HepG2 (cell line): ENCODE measurements around the gene ADGRV1. TPM values are rescaled to one million over a fixed set of nuclear protein-coding genes. Genes with fewer than 3 reads are reported as not detected.

Experiments
- AKNA ChIP-seq: sonication (generic); formaldehyde crosslinking; IDR thresholded peaks from 2 replicates; pipeline ENCODE4 v1.4.0; 2020; ENCODE audit warnings: missing genetic modification reagents, borderline replicate concordance
- ATF7-NPFF ChIP-seq: sonication (generic); formaldehyde crosslinking; IDR thresholded peaks from 2 replicates; pipeline ENCODE4 v1.8.1; 2023; ENCODE audit warnings: mild to moderate bottlenecking, low read depth, missing genetic modification reagents, moderate library complexity
- CBX1 ChIP-seq: IDR thresholded peaks from one replicate; pipeline ENCODE4 v1.6.1; 2016; ENCODE audit warnings: antibody characterized with exemption, low read depth
- EEA1 ChIP-seq: sonication (generic); formaldehyde crosslinking; IDR thresholded peaks from 2 replicates; pipeline ENCODE4 v1.5.1; 2020; ENCODE audit warnings: mild to moderate bottlenecking, missing genetic modification reagents, borderline replicate concordance
- ETV5 ChIP-seq: IDR thresholded peaks from 2 replicates; pipeline ENCODE4 v1.6.1; 2018; ENCODE audit warnings: missing biosample characterization, missing genetic modification reagents, inconsistent platforms, borderline replicate concordance
- GFI1 ChIP-seq: sonication (generic); formaldehyde crosslinking; IDR thresholded peaks from 2 replicates; pipeline ENCODE4 v1.5.0; 2020; ENCODE audit warnings: missing genetic modification reagents, mild to moderate bottlenecking, borderline replicate concordance
- HMG20B ChIP-seq: conservative IDR thresholded peaks from 2 replicates; pipeline ENCODE4 v1.6.1; 2016; ENCODE audit warnings: missing genetic modification reagents, missing compliant biosample characterization
- HOXD1 ChIP-seq: sonication (generic); formaldehyde crosslinking; IDR thresholded peaks from 2 replicates; pipeline ENCODE4 v1.5.0; 2020; ENCODE audit warnings: missing genetic modification reagents
- IKZF1 ChIP-seq: fragments of 450-650 bp; IDR thresholded peaks from 2 replicates; pipeline ENCODE4 v1.7.1; 2016
- KDM4B ChIP-seq: sonication (generic); formaldehyde crosslinking; IDR thresholded peaks from 2 replicates; pipeline ENCODE4 v1.4.0; 2020; ENCODE audit warnings: missing genetic modification reagents
- MTF1 ChIP-seq: sonication (generic); formaldehyde crosslinking; IDR thresholded peaks from 2 replicates; pipeline ENCODE4 v1.5.0; 2020; ENCODE audit warnings: missing genetic modification reagents
- MTF2 ChIP-seq: sonication (generic); formaldehyde crosslinking; IDR thresholded peaks from 2 replicates; pipeline ENCODE4 v1.5.0; 2020; ENCODE audit warnings: missing genetic modification reagents, borderline replicate concordance
- NCOR1 ChIP-seq: fragments of 200-600 bp; sonication (generic); IDR thresholded peaks from 2 replicates; pipeline ENCODE4 v1.7.0; 2017; ENCODE audit warnings: antibody characterized with exemption, low read length, borderline replicate concordance
- POGZ ChIP-seq: sonication (generic); formaldehyde crosslinking; IDR thresholded peaks from 2 replicates; pipeline ENCODE4 v1.4.0; 2020; ENCODE audit warnings: mild to moderate bottlenecking, missing genetic modification reagents
- PRDM15 ChIP-seq: sonication (generic); formaldehyde crosslinking; IDR thresholded peaks from 2 replicates; pipeline ENCODE4 v1.4.0; 2020; ENCODE audit warnings: missing genetic modification reagents
- PRMT3 ChIP-seq: sonication (generic); formaldehyde crosslinking; IDR thresholded peaks from 2 replicates; pipeline ENCODE4 v1.8.1; 2022; ENCODE audit warnings: low read depth, mild to moderate bottlenecking, moderate library complexity, missing genetic modification reagents, borderline replicate concordance
- RBM39 ChIP-seq: fragments of 200-400 bp; formaldehyde crosslinking; IDR thresholded peaks from one replicate; pipeline ENCODE4 v1.6.1; 2018; ENCODE audit warnings: antibody characterized with exemption, mild to moderate bottlenecking, low read depth, low read length; ENCODE audit not compliant: poor library complexity, severe bottlenecking
- SMARCE1 ChIP-seq: fragments of 450-650 bp; IDR thresholded peaks from 2 replicates; pipeline ENCODE4 v1.6.1; 2017; ENCODE audit warnings: borderline replicate concordance
- SNAI1 ChIP-seq: sonication (generic); formaldehyde crosslinking; IDR thresholded peaks from 2 replicates; pipeline ENCODE4 v1.5.0; 2020; ENCODE audit warnings: mild to moderate bottlenecking, missing genetic modification reagents, borderline replicate concordance
- ZNF20 ChIP-seq: sonication (generic); formaldehyde crosslinking; IDR thresholded peaks from 2 replicates; pipeline ENCODE4 v1.4.0; 2020; ENCODE audit warnings: mild to moderate bottlenecking, moderate library complexity, missing genetic modification reagents
- ZNF205 ChIP-seq: IDR thresholded peaks from 2 replicates; pipeline ENCODE4 v1.6.1; 2018; ENCODE audit warnings: missing biosample characterization, missing genetic modification reagents
- ZNF326 ChIP-seq: sonication (generic); formaldehyde crosslinking; IDR thresholded peaks from 2 replicates; pipeline ENCODE4 v1.4.0; 2020; ENCODE audit warnings: missing genetic modification reagents, borderline replicate concordance
- ZNF431 ChIP-seq: sonication (generic); formaldehyde crosslinking; IDR thresholded peaks from 2 replicates; pipeline ENCODE4 v1.9.0; 2022; ENCODE audit warnings: missing genetic modification reagents, low read depth, mild to moderate bottlenecking, borderline replicate concordance
- ZNF747 ChIP-seq: sonication (generic); formaldehyde crosslinking; IDR thresholded peaks from 2 replicates; pipeline ENCODE4 v1.8.1; 2023; ENCODE audit warnings: missing genetic modification reagents, mild to moderate bottlenecking, borderline replicate concordance
- polyA plus RNA-seq, 8 experiments: library from polyadenylated mRNA; depleted of rRNA in 3 of 8; stranded (reverse) in 7 of 8; unstranded in 1 of 8; fragments of >200 nt; fragmentation: Illumina TruSeq in 4 of 8; extraction: Trizol in 4 of 8; gene quantifications; 2 replicates each; pipeline versions ENCODE4 v1.2.1 to v1.2.3, GENCODE V29; 2011 to 2016; ENCODE audit warnings: low read depth in 4 of 8, missing spikeins in 1 of 8, mixed read lengths in 1 of 8; ENCODE audit not compliant: insufficient read depth in 1 of 8
- total RNA-seq, 5 experiments: library from RNA; depleted of rRNA; stranded (reverse); fragments of >200 nt; fragmentation: Illumina TruSeq; extraction: Trizol; gene quantifications; 2 replicates each; pipeline ENCODE4 v1.2.3, GENCODE V29; 2016; ENCODE audit warnings: low read depth in 1 of 5

Gene ADGRV1
- total and polyA plus RNA-seq, 2 of the 13 experiments (the other 11 are each of a cell fraction or from before 2014, with no cell fraction given) = 1.7 to 3.9 TPM

GRCh38 chr5:90899014-90899604 lies 340.5 kb downstream of the ADGRV1 start (continued):
- no peak for TF ChIP-seq AKNA (CRISPR knock-in tag)
- no peak for TF ChIP-seq SMARCE1
- no peak for TF ChIP-seq KDM4B (CRISPR knock-in tag)
- TF ChIP-seq MTF1 = no peak
- no peak for TF ChIP-seq ATF7-NPFF
- no peak for TF ChIP-seq IKZF1
- TF ChIP-seq EEA1 (CRISPR knock-in tag) = no peak
- peak; percentile 78 for TF ChIP-seq GFI1
- no peak for TF ChIP-seq ZNF431
- TF ChIP-seq ZNF747 (CRISPR knock-in tag) = no peak
- no peak for TF ChIP-seq ZNF205
- TF ChIP-seq ZNF326 (CRISPR knock-in tag) = no peak
- peak; percentile 13; the same call in 1 of the 2 replicates for TF ChIP-seq ETV5 (CRISPR knock-in tag)
- TF ChIP-seq RBM39 = no peak
- no peak for TF ChIP-seq MTF2 (CRISPR knock-in tag)
- no peak for TF ChIP-seq PRDM15
- TF ChIP-seq POGZ (CRISPR knock-in tag) = peak; percentile 37; the same call in 1 of the 2 replicates
- TF ChIP-seq SNAI1 (CRISPR knock-in tag) = no peak
- no peak for TF ChIP-seq PRMT3 (CRISPR knock-in tag)
- no peak for TF ChIP-seq HOXD1 (CRISPR knock-in tag)
- TF ChIP-seq NCOR1 = no peak; the same call in 1 of the 2 replicates
- no peak for TF ChIP-seq CBX1
- no peak for TF ChIP-seq HMG20B (CRISPR knock-in tag)
- no peak for TF ChIP-seq ZNF20 (CRISPR knock-in tag)
